Stimulated activated CD4-positive, alpha-beta T cell treated with anti-CD3 and anti-CD28 coated beads, Interleukin-2, amount 100 ng/mL, for 24 hours (primary cell): Measurements from ENCODE around the gene PPARD.

Experiments
- DNase-seq, 2 donors: peaks; one replicate each; pipeline ENCODE4 v3.0.0-alpha.2; 2020

PPARD gene

DNA sequence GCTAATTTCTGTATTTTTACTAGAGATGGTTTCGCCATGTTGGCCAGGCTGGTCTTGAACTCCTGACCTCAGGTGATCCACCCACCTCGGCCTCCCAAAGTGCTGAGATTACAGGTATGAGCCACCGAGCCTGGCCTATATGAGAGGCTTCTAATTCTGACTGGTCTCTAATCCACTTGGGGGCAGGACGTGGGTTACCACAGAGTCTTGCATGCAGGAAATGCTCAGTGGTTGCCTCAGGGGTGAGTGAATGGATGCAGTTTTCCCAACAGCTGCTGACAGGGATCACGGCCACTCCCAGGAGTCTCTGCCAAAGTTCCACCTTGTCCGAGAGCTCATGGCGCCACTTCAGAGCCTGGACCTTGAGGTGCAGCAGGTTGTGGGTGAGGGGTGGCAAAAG lies 103.3 kb downstream of the PPARD start:
- no peak for DNase-seq

DNA sequence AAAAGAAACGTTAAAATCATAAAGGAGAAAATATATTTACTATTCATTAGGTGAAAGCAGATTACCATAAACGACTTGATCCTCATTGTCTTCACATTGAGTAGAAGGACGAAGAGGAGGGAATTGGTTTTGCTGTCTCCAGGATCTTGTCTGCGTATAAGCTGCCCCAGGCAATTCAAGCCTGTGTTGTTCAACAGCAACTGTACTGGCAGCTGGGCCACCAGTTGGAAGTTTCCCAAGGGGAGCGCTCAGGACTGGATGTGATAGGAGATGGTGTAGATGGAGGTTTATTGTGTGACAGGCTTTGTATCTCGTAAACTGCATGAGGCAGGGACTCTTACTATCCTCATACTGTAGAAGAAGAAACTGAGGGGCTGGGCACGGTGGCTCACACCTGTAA lies 105.8 kb downstream of the PPARD start:
- no peak for DNase-seq

DNA sequence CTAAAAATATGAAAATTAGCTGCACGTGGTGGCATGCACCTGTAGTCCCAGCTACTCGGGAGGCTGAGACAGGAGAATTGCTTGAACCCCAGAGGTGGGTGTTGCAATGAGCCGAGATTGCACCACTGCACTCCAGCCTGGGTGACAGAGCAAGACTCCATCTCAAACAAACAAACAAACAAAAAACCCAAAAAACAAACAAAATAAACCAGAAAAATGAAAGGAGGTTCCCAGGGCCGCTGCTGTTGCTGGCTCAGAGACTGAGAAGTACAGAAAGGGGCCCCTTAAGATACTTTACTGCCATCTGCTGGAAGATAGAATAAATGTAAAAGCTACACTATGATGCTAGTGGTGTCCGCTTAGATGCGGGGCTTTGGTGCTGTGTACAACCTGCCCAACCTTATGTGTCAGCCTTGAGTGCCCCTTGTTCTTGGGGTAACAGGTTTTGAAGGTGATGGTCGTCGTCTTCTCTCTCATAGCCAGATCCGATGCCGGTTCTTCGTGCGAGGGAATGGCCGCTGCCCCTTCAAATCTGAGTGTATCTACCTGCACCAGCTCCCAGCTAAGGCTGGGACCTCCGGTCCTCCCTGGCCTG lies 107.0 kb downstream of the PPARD start:
- peak; percentile 26 to 39 for DNase-seq

DNA sequence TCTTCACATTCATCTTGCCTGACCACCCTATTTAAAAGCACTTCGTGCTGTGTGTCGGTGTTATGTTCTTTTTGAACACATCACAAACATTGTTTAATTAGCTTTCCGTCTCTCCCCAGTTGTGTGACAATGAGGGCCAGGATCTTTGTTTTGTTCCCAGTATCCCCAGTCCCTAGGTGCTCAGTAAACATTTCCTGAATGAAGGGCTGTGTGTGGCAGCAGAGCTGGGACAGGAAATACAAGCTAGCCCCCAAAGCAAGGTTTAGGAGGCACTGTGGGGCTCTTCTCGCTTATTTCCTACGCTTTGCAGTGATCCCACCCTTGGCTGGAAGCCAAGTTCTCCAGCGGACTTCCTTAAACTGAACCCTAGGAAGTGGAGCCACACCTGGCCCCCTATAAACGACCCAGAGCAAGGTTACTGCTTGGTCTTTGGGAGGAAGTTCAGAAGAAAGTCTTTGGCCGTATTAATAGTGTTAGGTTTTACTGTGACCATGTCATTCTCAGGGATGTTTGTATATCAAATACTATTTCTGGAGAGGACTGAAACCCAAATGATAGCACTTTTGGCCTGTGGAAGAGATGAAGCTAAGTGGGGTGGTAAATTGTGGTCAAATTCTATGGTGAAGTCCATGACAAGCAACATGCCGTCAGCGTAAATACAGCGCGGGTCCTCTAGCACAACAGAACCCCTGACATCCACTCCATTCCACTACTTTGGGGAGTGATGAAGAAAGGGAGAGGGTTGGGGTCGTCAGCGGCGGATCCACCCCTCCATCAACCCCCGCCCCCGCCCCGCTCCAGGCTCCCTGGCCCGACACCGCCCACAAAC lies 109.2 kb downstream of the PPARD start:
- DNase-seq = no peak

DNA sequence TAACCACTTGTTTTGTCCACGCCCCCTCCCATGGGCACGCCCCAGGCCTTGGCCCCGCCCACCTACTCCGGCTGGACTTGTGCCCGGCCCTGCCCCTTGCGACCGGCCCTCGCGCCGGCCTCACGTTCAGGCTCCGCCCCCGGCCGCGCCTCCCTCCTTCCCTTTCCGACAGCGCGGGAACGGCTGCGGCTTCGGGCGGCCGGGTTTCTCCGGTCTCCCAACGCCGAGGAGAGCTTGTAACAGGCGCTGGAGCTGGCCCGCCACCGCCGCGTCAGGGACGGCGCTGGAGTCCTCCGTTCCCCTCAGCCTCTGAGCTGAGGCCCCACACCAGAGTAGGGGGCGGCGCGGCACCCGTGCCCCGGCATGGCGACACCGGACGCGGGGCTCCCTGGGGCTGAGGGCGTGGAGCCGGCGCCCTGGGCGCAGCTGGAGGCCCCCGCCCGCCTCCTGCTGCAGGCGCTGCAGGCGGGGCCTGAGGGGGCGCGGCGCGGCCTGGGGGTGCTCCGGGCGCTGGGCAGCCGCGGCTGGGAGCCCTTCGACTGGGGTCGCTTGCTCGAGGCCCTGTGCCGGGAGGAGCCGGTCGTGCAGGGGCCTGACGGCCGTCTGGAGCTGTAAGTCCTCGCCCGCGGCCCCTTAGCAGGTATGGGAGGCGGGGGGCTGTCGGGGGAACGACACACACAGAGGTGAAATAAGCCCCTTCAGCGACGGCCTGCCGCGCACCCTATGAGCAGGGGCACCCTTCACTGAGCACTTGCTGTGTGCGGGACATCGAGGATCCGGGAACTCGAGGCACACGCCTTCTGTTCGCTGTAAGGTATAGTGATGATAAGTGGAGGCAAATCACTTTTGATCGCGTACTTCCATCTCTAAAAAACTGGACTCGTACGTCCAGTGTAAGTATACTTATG lies 110.1 kb downstream of the PPARD start, which contains the start of gene FANCE:
FANCE (plus strand) TSS at position 156 of the 908 bp plus-strand sequence; CDS start at position 364, 208 bp downstream.
- peak; percentile 93 to 99 for DNase-seq

DNA sequence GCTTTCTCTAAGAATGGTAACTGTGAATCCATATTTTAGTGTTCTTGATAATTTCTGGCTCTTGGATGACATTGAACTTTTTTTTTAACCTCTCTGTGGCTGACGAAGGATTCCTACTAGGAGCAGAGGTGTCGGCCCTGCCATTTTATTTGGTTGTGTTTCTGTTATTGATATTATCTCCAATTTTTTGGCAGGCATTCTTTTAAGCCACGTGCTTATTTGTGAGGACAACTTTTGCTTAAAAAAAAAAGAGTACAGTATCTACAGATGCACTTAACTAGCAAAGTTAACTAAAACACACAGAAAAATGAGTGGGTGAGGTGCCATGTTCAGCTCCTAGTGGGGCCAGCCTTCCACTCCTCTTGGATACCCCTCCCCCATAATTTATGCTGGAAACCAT lies 110.9 kb downstream of the PPARD start:
- DNase-seq = no peak

DNA sequence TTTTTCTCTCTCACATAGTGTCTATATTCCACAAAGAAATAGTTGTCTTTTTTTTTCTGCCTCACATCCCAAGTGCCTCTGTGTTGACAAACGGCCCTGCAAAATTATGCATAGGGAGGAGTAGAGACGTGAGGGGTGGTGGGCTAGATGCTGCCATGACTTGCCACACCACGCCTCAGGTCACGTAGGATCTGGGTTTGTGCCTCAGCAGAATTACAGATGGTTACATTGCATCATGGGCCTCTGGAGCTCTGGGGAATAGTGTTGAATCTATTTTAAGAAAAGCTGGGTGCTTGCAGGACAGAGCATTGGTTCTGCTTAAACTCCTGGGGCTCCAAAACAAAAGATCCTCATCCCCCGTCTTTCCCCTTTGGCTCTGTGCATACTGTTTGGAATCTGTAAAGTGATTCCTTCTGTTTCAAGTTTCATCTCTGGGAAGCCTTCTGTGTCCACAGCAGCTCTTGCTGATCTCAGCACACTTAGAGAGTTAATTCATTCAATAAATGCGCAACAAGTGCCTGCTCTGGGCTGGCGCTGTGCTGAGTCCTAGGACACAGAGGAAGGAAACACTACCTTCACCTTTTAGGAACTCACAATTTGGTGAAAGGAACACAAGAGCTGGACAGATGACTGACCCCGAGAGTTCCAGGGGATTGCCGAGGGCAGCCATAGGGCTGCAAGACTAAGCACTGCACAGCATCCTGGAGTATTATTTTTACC lies 112.2 kb downstream of the PPARD start:
- DNase-seq = no peak

DNA sequence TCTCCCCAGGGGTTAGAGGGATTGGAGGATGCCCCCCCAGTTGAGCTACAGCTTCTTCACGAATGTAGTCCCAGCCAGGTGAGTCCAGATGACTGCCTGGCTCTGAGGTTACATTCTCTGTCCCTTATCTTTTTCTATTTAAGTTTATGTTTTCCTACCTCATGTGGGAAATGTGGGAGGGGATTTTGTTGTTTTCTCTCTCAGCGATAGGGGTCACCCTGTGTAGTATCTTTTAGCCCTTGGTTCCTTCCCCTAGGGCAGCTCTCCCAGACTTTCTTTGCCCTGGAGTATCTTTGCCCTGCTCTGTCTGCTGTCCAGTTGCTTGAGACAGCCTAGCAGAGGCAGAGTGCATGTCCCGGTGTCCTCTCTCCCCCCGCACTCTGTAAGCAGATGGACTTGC lies 115.5 kb downstream of the PPARD start:
- no peak for DNase-seq

DNA sequence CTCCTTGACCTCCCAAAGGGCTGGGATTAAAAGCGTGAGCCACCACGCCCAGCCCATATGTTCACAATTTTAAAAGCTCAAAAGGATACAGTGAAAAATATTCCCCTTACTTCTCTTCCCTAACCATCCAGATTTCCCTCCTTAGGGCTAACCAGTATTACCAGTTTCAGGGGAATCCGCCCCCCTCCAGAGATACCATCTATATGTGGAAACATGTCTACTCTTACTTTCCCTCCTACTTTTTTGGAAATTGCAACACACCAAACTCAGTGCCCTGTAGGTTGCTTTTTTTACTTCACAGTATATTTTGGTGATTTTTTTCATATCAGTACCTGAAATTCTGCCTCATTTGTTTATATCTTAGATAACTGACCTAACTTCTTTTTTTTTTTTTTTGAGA lies 118.9 kb downstream of the PPARD start:
- DNase-seq = no peak

DNA sequence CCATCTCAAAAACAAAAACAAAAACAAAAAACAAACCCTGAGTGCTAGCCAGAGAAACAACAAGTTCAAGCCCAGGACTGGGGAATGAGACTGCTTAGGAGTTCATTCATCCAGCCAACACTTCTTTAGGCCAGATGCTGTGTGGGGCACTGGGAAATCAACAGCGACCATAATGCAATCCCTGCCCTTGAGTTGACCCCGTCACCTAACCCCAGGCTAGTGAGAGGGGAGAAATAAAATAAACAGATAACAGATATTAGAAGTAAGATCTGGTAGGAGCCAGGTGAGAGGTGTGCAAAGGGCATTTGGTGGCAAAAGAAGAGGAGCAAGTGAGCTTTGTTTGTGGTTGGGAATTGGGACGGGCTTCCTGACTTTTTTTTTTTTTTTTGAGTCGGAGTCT lies 120.9 kb downstream of the PPARD start:
- DNase-seq = no peak

DNA sequence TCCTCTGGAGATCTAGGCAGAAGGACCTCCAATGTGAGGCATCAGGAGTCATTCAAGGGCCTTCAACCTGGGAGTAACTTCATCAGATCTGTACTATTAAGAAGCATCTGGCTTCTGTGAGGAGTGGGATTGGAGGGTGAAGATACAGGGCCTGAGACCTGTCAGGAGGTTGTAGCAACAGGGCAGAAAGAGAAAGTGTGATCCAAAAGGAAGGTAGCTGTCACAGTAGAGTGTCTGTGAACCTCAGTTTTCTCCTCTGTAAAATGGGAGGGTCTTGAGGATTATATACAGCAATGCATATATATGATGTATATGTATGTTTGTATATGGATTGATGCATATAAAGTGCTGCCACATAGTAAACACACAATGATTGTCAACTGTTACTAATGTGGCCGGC lies 123.3 kb downstream of the PPARD start:
- DNase-seq = no peak

DNA sequence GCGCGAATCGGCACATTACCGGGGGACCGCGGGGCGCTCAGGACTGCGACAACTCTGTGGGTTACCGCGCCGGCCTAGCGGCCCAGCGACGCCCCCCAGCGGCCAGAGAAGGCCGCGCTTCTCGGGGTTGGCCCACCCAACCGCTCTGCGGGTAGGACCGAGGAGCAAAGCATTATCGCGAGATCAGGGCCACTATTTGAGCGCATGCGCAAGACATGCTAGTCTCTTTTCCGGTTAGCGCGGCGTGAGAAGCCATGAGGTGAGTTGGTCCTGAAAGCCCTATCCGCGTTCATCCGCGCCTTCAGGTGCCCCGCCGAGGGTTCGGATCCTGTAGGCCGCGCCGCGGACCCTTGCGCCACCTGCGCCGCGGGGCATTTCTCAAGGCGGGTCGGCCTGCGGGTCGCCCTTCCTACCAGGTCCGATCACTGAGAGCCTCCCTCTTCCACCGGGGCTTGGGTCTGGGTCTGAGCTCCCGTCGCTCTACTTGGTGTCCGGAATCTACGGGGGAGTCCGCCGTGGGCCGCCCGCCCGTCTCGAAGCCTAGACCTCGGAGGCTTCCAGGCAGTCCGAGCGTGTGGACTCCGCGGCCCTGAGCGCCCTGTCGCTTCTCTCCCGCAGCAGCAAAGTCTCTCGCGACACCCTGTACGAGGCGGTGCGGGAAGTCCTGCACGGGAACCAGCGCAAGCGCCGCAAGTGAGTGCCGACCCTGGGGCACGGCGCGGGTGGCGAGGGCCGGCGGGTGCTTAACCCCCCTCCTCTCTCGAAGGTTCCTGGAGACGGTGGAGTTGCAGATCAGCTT lies 126.0 kb downstream of the PPARD start, which contains the start of gene RPL10A:
RPL10A (plus strand) TSS at position 221 of the 799 bp plus-strand sequence; CDS start at position 255, 34 bp downstream.
- DNase-seq = peak; percentile 96

DNA sequence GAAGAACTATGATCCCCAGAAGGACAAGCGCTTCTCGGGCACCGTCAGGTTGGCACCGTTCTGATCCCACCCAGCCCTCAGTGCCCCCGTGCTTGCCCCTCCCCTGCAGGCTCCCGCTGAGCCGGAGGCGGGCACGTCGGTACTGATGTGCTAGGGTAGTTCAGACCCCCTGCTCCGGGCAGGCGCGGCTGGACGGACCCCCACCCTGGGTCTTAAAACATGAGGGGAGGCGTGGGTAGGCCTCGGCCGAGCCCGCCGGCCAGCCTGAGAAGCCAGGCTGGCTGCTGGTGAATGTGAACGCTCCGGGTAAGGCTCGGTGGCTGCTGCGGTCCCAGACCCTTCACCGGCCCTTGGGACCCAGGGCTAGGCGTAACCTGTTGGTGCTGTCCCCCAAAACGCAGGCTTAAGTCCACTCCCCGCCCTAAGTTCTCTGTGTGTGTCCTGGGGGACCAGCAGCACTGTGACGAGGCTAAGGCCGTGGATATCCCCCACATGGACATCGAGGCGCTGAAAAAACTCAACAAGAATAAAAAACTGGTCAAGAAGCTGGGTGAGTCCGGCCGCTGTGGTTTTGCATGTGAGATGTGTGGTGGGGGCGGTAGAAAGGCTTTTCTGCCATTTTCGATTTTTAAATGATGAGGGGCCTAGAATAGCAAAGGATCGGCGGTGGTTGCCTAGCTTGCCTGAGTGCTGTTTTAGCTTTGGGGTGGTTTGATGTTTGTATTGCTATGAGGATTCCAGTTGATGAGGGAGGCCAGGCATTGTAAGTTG lies 126.8 kb downstream of the PPARD start:
- DNase-seq = peak in 1 of 2 donors; percentile 53

DNA sequence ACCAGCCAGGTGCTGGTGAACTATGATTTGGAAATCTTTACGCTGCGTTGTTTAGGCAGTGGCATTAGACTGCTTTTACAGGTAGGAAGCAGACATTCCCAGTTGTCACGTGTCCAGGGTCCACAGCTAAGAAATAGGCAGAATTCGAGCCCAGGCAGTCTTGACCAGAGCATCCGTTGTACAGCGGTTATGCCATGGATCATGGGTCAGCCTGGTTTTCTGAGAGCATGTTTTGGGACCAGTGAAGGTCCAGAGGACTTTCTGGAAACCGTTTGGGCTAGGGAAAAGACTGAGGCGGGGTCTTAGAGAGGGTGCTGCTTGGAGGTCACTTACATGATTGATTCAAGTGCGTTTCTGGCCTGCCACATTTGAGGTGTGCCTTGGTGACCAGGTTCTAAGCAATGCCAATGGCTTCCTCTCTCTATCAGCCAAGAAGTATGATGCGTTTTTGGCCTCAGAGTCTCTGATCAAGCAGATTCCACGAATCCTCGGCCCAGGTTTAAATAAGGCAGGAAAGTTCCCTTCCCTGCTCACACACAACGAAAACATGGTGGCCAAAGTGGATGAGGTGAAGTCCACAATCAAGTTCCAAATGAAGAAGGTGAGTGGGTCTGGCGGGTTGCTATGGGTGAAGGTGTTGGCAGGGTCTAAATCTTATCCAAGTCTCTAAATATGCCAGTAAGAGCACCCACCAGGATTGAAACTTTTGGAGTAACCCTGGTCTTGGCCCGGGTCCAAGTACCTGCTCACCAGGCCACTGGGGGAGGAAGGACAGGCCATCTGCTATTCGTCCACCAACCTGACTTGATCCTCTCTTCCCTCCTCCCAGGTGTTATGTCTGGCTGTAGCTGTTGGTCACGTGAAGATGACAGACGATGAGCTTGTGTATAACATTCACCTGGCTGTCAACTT lies 127.6 kb downstream of the PPARD start:
- DNase-seq = peak in 1 of 2 donors; percentile 50

DNA sequence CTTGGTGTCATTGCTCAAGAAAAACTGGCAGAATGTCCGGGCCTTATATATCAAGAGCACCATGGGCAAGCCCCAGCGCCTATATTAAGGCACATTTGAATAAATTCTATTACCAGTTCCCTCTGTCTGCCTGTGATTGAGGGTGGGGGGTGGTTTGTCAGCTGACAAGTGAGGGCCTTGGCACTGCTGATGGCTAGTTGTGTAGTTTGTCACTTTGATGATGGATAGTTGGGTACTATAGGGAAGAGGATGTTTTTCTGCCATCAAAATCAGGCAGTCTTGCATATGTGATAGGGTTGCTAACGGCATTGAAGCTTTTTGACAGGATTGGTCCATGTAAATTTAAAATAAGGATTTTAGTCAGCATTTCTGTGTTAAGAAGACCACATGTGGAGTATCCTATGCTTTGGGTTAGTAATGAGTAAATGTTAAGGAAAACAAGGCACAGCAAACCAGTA lies 128.3 kb downstream of the PPARD start:
- peak in 1 of 2 donors; percentile 16 for DNase-seq

DNA sequence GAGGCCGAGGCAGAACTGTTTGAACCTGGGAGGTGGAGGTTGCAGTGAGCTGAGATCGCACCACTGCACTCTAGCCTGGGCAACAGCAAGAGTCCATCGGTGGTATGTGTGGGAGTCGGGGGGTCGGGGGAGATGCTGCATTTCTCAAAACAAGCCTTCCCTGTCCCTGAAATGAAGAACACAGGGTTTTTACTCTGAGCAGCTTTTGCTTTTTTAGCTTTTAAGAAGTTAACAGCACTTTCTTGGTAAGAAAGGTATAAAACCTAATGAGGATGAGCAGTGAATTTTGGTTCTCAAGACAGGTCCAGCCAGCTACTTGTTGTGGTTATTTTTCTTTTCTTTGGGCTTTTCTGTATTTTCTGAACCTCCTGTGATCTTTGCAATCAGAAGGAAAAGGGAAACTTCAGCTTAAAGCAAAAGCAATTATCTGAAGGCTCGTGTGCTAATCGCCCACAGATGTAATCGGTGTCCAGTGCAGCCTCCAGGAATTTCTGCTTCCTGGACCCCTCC lies 129.5 kb downstream of the PPARD start:
- DNase-seq = no peak

DNA sequence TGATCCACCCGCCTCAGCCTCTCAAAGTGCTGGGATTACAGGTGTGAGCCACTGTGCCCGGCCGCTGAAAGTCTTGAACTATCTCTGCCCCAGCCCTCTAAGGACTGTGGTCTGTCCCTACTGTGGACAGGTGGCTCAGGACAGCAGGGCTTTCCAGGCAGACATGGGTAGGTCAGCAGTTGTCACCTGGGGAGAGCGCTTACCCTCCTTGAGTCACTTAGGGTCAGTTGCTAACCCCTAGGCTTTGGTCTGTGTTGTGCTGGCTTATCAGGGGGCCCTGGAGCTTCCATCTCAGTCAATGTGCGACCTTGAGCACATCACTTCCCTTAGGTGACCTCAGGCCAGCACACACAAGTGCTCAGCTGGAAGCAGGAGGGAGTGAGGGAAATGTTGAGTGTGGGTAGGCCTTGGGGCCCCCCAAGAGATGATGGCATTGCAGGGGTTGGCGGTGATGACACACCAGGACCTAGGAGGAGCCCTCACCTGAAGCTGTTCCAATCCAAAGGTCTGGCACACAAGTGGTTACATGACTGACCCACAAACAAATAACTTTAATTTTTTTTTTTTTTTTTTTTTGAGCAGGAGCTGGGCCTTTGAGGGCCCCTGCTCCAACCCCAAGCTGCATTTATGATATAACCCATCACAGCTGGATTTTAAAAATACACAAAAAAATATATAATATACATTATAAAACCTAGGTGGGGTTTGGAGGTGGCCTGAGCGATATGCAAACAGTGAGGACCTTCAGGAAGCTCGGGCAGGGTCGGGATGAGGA lies 130.9 kb downstream of the PPARD start:
- peak in 1 of 2 donors; percentile 42 for DNase-seq

DNA sequence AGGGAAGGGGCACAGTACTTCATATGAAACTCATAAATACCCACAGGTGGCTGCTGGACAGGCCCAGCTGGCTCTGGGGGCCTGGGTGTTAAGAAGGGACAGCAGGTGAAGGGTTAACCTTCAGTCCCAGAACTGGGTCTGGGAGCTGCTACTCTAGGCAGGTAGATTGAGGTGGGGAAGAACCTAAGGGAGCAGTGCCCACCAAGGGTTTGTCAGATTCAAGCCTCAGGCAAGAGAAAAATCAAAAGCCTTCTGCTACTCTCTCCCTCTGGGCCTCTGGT lies 131.4 kb downstream of the PPARD start:
- DNase-seq = peak in 1 of 2 donors; percentile 49
